HFF-Myc (cell line): ENCODE measurements around the gene CHRM4.

Experiments
- DNase-seq: peaks from one replicate; pipeline ENCODE4 v3.0.0-alpha.2; 2011; ENCODE audit warnings: low read depth; ENCODE audit errors: extremely low read depth
- H3K4me3 ChIP-seq: replicated peaks from 2 replicates; pipeline ENCODE4 v1.5.1; 2011; ENCODE audit warnings: low read depth, mild to moderate bottlenecking, control low read depth, low read length
- TF ChIP-seq, protein P1 (sequence below): IDR thresholded peaks from 2 replicates; pipeline ENCODE4 v1.5.1; 2012; ENCODE audit warnings: mild to moderate bottlenecking, low read depth, low read length, control low read depth; ENCODE audit errors: missing control alignments

Gene CHRM4

DNA sequence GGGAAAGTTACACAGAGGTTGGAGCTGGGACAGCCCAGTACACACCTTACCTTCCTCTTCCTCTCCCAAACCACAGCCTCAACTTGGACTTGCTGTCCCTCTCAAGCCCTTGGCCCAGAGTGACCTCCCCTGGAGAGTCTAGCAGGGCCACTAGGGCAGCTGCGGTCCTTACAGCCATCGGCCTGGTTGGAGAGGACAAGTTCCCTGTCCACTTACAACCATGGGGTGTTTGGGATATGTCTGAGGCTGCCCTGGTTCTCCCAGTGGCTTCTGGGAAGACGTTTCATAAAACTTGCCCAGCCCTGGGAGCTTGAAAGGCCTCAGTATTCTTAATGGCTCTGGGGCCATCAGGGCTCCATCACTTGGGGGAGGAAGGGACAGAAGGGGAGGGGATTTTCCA lies 57.4 kb downstream of the CHRM4 start:
- no peak for DNase-seq
- TF ChIP-seq, protein P1, sequence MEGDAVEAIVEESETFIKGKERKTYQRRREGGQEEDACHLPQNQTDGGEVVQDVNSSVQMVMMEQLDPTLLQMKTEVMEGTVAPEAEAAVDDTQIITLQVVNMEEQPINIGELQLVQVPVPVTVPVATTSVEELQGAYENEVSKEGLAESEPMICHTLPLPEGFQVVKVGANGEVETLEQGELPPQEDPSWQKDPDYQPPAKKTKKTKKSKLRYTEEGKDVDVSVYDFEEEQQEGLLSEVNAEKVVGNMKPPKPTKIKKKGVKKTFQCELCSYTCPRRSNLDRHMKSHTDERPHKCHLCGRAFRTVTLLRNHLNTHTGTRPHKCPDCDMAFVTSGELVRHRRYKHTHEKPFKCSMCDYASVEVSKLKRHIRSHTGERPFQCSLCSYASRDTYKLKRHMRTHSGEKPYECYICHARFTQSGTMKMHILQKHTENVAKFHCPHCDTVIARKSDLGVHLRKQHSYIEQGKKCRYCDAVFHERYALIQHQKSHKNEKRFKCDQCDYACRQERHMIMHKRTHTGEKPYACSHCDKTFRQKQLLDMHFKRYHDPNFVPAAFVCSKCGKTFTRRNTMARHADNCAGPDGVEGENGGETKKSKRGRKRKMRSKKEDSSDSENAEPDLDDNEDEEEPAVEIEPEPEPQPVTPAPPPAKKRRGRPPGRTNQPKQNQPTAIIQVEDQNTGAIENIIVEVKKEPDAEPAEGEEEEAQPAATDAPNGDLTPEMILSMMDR = no peak
- no peak overlapping the region for H3K4me3 ChIP-seq
